H9 (cell line): ENCODE measurements around the gene MCM8. TPM values are rescaled to one million over a fixed set of nuclear protein-coding genes. Genes with fewer than 3 reads are reported as not detected.

ENCODE experiments used
- DNase-seq: peaks from one replicate; pipeline ENCODE4 v3.0.0-alpha.2; 2017
- H2AFZ ChIP-seq: one replicate; pipeline ENCODE4 v1.6.1; 2013; ENCODE audit warnings: mild to moderate bottlenecking, low read length, control low read depth, moderate library complexity
- H2AK5ac ChIP-seq: 2 replicates; pipeline ENCODE4 v1.6.1; 2013; ENCODE audit warnings: low read length, control low read depth, mixed read lengths; ENCODE audit not compliant: insufficient read length
- H2BK120ac ChIP-seq: one replicate; pipeline ENCODE4 v1.6.1; 2013; ENCODE audit warnings: low read depth, mild to moderate bottlenecking, low read length, control low read depth, inconsistent platforms; ENCODE audit not compliant: poor library complexity, severe bottlenecking
- H2BK12ac ChIP-seq: 2 replicates; pipeline ENCODE4 v1.6.1; 2013; ENCODE audit warnings: low read length, control low read depth, mixed read lengths, low read depth; ENCODE audit not compliant: insufficient read length
- H2BK15ac ChIP-seq: 2 replicates; pipeline ENCODE4 v1.6.1; 2013; ENCODE audit warnings: low read depth, low read length, control low read depth
- H2BK20ac ChIP-seq: one replicate; pipeline ENCODE4 v1.6.1; 2013; ENCODE audit warnings: low read depth, mild to moderate bottlenecking, low read length, control low read depth, inconsistent platforms; ENCODE audit not compliant: poor library complexity, severe bottlenecking
- H2BK5ac ChIP-seq: 2 replicates; pipeline ENCODE4 v1.6.1; 2013; ENCODE audit warnings: low read length, control low read depth, mixed read lengths; ENCODE audit not compliant: insufficient read length
- H3K14ac ChIP-seq: 2 replicates; pipeline ENCODE4 v1.6.1; 2013; ENCODE audit warnings: low read length, control low read depth; ENCODE audit not compliant: insufficient read depth
- H3K18ac ChIP-seq: 2 replicates; pipeline ENCODE4 v1.6.1; 2013; ENCODE audit warnings: low read depth, mild to moderate bottlenecking, mixed read lengths, low read length, control low read depth; ENCODE audit not compliant: insufficient read length
- H3K23ac ChIP-seq: 2 replicates; pipeline ENCODE4 v1.6.1; 2013; ENCODE audit warnings: low read length, control low read depth, mixed read lengths, low read depth; ENCODE audit not compliant: insufficient read length
- H3K23me2 ChIP-seq: 2 replicates; pipeline ENCODE4 v1.6.1; 2013; ENCODE audit warnings: low read depth, mild to moderate bottlenecking, mixed read lengths, low read length, control low read depth; ENCODE audit not compliant: insufficient read length, poor library complexity, severe bottlenecking
- H3K27ac ChIP-seq: 2 replicates; pipeline ENCODE4 v1.5.1; 2013; ENCODE audit warnings: low read length, control low read depth, mixed read lengths, low read depth; ENCODE audit not compliant: insufficient read length
- H3K27me3 ChIP-seq: 2 replicates; pipeline ENCODE4 v1.6.1; 2013; ENCODE audit warnings: low read length, control low read depth, inconsistent platforms; ENCODE audit not compliant: insufficient read depth
- H3K4ac ChIP-seq: 2 replicates; pipeline ENCODE4 v1.6.1; 2013; ENCODE audit warnings: low read depth, mild to moderate bottlenecking, control low read depth, inconsistent platforms, low read length, moderate library complexity
- H3K4me1 ChIP-seq: 2 replicates; pipeline ENCODE4 v1.6.1; 2013; ENCODE audit warnings: low read length, control low read depth, inconsistent platforms; ENCODE audit not compliant: insufficient read depth
- H3K4me2 ChIP-seq: 2 replicates; pipeline ENCODE4 v1.6.1; 2013; ENCODE audit warnings: low read length, control low read depth, mixed read lengths; ENCODE audit not compliant: insufficient read length, insufficient read depth
- H3K56ac ChIP-seq: 2 replicates; pipeline ENCODE4 v1.6.1; 2013; ENCODE audit warnings: low read depth, mild to moderate bottlenecking, mixed read lengths, low read length, control low read depth; ENCODE audit not compliant: insufficient read length
- H3K79me1 ChIP-seq: 2 replicates; pipeline ENCODE4 v1.6.1; 2013; ENCODE audit warnings: low read depth, mild to moderate bottlenecking, moderate library complexity, low read length, control low read depth, inconsistent platforms; ENCODE audit not compliant: insufficient read depth, poor library complexity, severe bottlenecking
- H3K79me2 ChIP-seq: 2 replicates; pipeline ENCODE4 v1.6.1; 2013; ENCODE audit warnings: low read length, control low read depth, inconsistent platforms; ENCODE audit not compliant: insufficient read depth
- H3K9ac ChIP-seq: 2 replicates; pipeline ENCODE4 v1.6.1; 2013; ENCODE audit warnings: low read length, control low read depth, mixed read lengths; ENCODE audit not compliant: insufficient read length; ENCODE audit errors: extremely low read depth
- H3K9me3 ChIP-seq: one replicate; pipeline ENCODE4 v1.6.1; 2013; ENCODE audit warnings: low read depth, low read length, inconsistent platforms; ENCODE audit not compliant: control insufficient read depth
- H3T11ph ChIP-seq: one replicate; pipeline ENCODE4 v1.6.1; 2013; ENCODE audit warnings: mild to moderate bottlenecking, low read length, control low read depth, inconsistent platforms
- H4K20me1 ChIP-seq: one replicate; pipeline ENCODE4 v1.6.1; 2013; ENCODE audit not compliant: control insufficient read depth, insufficient read length, insufficient read depth
- H4K5ac ChIP-seq: 2 replicates; pipeline ENCODE4 v1.6.1; 2013; ENCODE audit warnings: low read depth, mild to moderate bottlenecking, mixed read lengths, low read length, control low read depth; ENCODE audit not compliant: insufficient read length
- H4K8ac ChIP-seq: replicated peaks from 2 replicates; pipeline ENCODE4 v1.6.1; 2013; ENCODE audit warnings: low read length, control low read depth, mixed read lengths, low read depth; ENCODE audit not compliant: insufficient read length
- H4K91ac ChIP-seq: 2 replicates; pipeline ENCODE4 v1.6.1; 2013; ENCODE audit warnings: low read depth, mild to moderate bottlenecking, moderate library complexity, mixed read lengths, low read length, control low read depth; ENCODE audit not compliant: insufficient read length
- H3K27ac Mint-ChIP-seq, 3 experiments: 2 replicates in 2 of 3; 3 replicates in 1 of 3; pipeline ENCODE4 v1.8.0; 2020 to 2021; ENCODE audit warnings: mixed read lengths in 3 of 3, mild to moderate bottlenecking in 1 of 3, moderate library complexity in 1 of 3
- H3K27me3 Mint-ChIP-seq: 2 replicates; pipeline ENCODE4 v1.8.0; 2021; ENCODE audit warnings: low read depth, mild to moderate bottlenecking, moderate library complexity, mixed read lengths
- H3K36me3 Mint-ChIP-seq, 3 experiments: 2 replicates in 2 of 3; 3 replicates in 1 of 3; pipeline ENCODE4 v1.8.0; 2020 to 2021; ENCODE audit warnings: low read depth in 3 of 3, mixed read lengths in 3 of 3; ENCODE audit not compliant: insufficient read depth in 1 of 3
- H3K4me1 Mint-ChIP-seq, 2 experiments: 2 replicates each; pipeline ENCODE4 v1.8.0; 2020; ENCODE audit warnings: mixed read lengths in 2 of 2
- H3K4me3 Mint-ChIP-seq, 2 experiments: 2 replicates in 1 of 2; 3 replicates in 1 of 2; pipeline ENCODE4 v1.8.0; 2020 to 2021; ENCODE audit warnings: mild to moderate bottlenecking in 2 of 2, mixed read lengths in 2 of 2, moderate library complexity in 1 of 2
- H3K9me3 Mint-ChIP-seq, 2 experiments: 2 replicates in 1 of 2; 3 replicates in 1 of 2; pipeline ENCODE4 v1.8.0; 2020; ENCODE audit warnings: mild to moderate bottlenecking in 2 of 2, mixed read lengths in 2 of 2, moderate library complexity in 1 of 2
- CTCF ChIP-seq: fragments of 200-600 bp; sonication (generic); conservative IDR thresholded peaks from 3 replicates; pipeline ENCODE4 v1.8.0; 2021; ENCODE audit warnings: antibody characterized with exemption, mild to moderate bottlenecking
- WGBS: extraction: QIAGEN DNeasy Blood & Tissue Kit; methylation state at CpG from one replicate; pipeline ENCODE4 v1.1.7; 2013; ENCODE audit warnings: missing lambda C conversion rate, low lambda C conversion rate, mixed read lengths; ENCODE audit not compliant: insufficient read length; ENCODE audit errors: extremely low coverage; 5-methylcytosine and 5-hydroxymethylcytosine counted together
- total RNA-seq: library from RNA; stranded (reverse); gene quantifications from 2 replicates; pipeline ENCODE4 v1.2.1, GENCODE V29; 2021

MCM8 gene
- total RNA-seq, 1 experiment from 2014 or later = 32.2 TPM

GRCh38 chr20:5991623-5992441 is 41.4 kb downstream of the MCM8 start:
- no peak overlapping the region for H3K27ac Mint-ChIP-seq

More at GRCh38 chr20:5991623-5992441, 41.4 kb downstream of the MCM8 start:
- no peak overlapping the region for H2BK15ac ChIP-seq
- no peak overlapping the region for H4K8ac ChIP-seq
- no peaks in the 10 kb centered on the region for H4K20me1 ChIP-seq
- TF ChIP-seq CTCF = no peak
- no peak overlapping the region for H2BK5ac ChIP-seq
- DNase-seq = no peak
- no peak overlapping the region for H4K91ac ChIP-seq
- no peak overlapping the region for H3T11ph ChIP-seq
- no peak overlapping the region for H2BK20ac ChIP-seq
- WGBS = no CpG with 5 or more reads among the region's 2 CpGs
- no peak overlapping the region for H4K5ac ChIP-seq
- H3K56ac ChIP-seq = no peak overlapping the region
- no peak overlapping the region for H3K9ac ChIP-seq
- no peak overlapping the region for H3K4ac ChIP-seq
- peaks cover 5 to 58% (median 44%) of the 10 kb centered on the region in 3 experiments; a peak in 6 of 7 replicates for H3K36me3 Mint-ChIP-seq
- H3K4me3 Mint-ChIP-seq = no peak overlapping the region
- H3K79me2 ChIP-seq = no peaks in the 10 kb centered on the region
- H3K4me1 ChIP-seq = no peaks in the 10 kb centered on the region
- no peaks in the 10 kb centered on the region for H3K27me3 ChIP-seq
- H3K23ac ChIP-seq = no peak overlapping the region
- H3K4me1 Mint-ChIP-seq = no peaks in the 10 kb centered on the region
- H3K79me1 ChIP-seq = no peaks in the 10 kb centered on the region
- H2AK5ac ChIP-seq = no peak overlapping the region
- no peaks in the 10 kb centered on the region for H3K9me3 Mint-ChIP-seq
- H2AFZ ChIP-seq = no peak overlapping the region
- H3K27ac ChIP-seq = no peak overlapping the region
- H3K27me3 Mint-ChIP-seq = no peaks in the 10 kb centered on the region
- no peak overlapping the region for H3K18ac ChIP-seq
- H2BK120ac ChIP-seq = no peak overlapping the region
- no peak overlapping the region for H2BK12ac ChIP-seq
- H3K9me3 ChIP-seq = no peaks in the 10 kb centered on the region
- H3K4me2 ChIP-seq = no peak overlapping the region
- H3K14ac ChIP-seq = no peak overlapping the region
- H3K23me2 ChIP-seq = no peaks in the 10 kb centered on the region
